Limb (tissue), 2 donors: Measurements from ENCODE around the gene DIAPH2.
A peak's percentile ranks its signal among the peaks of the same experiment; 100 is the strongest.

Experiments
- DNase-seq, 2 donors: peaks; one replicate each; pipeline ENCODE4 v3.0.0-alpha.2; 2016; ENCODE audit errors: extremely low spot score in 2 of 2

DIAPH2 gene

DNA sequence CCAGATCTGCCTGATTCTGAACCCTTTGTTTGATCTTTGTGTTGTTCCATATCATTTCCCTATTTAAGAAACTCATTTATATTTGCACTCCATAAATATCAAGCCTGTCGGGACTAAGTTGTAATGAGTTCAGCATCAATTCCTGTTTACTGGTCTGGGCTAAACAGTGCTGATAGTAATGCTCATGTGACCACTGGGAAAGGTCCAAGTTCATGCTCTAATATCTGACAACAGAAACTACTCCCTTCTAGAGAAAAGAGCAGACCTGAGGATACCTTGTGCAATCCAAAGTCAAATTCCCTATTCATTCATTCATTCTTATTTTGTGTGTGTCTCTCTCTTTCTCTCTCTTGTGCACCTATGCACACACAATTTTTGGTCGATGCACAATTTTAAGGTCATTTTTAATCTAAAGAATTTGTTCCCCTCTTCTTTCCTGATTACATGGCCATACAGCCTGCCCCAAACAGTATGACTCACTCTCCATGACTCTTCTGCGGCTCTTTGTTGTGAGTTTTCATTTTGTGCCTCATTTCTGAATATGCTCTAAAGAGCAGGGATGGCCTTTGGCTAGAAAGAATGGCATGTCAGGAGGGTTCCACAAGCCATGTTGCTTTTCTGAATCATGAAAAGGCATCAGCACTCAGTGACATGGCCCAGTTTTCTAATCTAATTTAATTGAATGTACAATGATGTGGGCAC, 863.4 kb downstream of the DIAPH2 start:
- DNase-seq, result no peak

DNA sequence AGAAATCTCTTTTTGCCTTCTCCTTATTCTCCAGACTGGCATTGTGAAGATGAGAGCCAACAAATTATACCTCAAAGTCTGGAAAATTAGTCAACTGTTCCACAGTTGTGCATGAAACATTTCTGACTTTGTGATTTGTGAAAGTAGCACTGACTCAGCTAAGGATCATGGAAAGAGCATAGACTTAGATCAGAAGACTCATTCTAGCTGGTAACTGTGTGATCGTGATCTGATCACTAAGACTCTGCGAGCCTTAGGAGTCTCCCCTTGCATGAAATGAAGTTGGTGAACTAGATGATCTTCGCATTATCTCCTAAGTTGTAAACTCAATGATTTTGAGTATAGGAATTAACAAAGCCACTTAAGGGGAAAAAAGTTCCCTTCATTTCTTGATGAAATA, 867.2 kb downstream of the DIAPH2 start:
- no peak for DNase-seq

DNA sequence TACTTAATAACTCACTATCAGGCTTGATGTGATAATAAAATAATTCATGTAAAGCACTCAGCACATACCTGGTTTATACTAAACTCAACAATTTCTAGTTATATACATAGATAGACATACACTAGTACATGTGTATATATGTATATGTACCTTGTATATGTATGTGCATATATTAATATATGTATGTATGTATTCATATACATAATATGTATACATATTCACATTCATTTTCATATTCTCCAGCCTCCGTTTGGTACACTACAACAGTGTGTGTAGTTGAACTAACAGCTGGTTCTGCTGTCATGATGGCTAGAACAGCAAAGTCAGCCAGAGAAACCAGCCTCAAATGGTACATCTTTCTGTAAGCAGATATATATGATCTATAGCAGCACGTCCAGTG, 869.2 kb downstream of the DIAPH2 start:
- no peak for DNase-seq

DNA sequence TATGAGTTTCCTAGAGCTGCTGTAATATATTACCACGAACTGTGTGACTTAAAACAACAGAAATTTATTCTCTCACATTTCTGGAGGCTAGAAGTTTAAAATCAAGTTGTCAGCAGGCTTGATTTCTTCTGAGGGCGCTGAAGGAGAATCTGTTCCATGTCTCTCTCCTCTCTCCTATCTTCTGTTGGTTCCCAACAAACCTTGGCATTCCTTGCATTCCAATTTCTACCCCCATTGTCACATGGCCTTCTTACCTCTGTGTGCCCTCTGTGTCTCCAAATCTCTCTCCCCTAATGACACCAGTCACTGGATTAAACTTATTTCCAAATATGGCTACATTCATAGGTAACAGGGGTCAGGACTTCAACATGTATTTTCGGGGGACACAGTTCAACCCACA, 871.7 kb downstream of the DIAPH2 start:
- no peak for DNase-seq

DNA sequence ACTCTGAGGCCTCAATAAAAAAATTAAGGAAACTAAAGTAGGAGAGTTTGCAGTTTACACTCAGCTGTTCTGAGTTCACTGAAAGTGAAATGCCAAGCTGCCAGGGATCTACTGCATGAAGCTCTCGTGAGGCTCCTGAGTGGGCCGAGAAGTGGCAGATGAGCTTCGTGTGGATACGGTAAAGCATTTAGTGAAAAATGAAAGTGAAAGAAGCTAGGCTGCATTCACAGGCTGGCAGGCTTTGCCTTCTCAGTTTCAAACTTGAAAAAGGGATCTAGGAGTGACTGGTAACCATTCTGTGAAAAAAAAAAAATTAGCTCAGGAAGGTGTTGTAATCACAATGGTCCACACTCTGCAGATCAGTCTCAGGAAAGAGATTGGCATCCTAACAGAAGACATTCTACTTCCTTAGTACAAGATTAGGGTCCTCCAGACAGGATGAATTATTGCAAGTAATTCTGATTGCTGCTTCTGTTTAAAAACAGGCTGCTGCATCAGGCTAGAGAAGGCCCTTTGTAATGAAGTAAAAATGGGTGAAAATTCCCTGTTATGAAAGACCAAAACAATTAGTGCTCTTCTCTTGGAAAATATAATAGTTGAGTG, 879.0 kb downstream of the DIAPH2 start:
- no peak for DNase-seq

DNA sequence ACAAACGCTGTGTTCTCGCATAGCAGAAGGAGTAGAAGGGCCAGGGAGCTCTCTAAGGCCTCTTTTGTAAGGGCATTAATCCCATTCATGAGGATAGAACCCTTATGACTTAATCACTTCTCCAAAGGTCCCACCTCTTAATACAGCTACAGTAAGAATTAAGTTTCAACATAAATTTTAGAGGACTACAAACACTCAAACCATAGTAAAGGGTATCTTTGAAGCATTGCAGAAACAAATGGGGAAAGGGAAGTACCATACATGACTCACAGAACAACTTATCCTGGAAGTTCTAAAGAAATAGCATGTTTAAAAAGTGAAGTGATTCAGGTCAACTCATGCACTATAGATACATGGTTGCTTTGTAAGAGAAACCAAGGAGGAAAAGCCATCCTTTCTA, 879.9 kb downstream of the DIAPH2 start:
- no peak for DNase-seq

DNA sequence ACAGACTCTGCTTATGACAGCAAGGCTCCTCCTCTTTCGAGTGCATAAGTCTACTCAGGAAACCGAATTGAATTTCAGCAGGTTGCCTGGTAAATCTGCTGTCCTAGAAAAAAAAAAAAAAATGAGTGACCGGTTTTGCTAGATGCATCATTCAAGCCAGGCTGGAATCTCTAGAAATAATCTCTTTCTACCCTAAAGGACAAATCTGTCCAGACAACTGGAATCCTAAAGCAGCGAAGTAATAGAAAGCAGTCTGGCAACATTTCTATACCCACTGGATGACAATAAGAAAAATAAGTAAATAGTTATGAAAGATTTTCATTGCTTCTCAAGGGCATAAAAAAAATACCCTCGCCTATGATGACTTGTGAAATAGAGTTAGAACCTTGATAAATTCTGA, 902.5 kb downstream of the DIAPH2 start:
- no peak for DNase-seq

DNA sequence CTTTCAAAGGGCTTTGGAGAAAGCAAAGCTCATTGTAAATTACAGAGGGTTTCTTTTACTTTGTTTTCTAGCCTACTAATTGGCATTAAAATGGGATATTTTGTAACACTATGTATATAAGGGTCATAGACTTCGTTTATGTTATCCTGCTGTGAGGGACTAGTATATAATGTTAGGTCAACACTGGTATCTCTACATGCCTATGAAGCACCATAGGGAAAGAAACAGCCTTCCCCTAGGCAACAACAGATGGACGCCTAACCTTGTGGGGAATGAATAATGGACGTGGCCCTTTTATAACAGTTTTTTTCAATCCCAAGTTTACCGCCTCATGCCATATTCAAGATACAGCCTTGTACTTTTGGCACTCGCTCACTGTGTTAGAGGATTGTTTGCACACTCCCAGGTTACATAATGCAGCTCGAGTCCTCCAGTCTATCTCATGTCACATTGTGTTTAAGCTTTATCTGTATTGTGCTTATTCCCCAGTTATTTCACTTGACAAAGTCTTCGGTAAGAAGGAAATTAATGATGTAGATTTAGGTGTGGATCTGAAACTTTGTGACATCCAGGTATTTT, 910.1 kb downstream of the DIAPH2 start:
- DNase-seq, result no peak

DNA sequence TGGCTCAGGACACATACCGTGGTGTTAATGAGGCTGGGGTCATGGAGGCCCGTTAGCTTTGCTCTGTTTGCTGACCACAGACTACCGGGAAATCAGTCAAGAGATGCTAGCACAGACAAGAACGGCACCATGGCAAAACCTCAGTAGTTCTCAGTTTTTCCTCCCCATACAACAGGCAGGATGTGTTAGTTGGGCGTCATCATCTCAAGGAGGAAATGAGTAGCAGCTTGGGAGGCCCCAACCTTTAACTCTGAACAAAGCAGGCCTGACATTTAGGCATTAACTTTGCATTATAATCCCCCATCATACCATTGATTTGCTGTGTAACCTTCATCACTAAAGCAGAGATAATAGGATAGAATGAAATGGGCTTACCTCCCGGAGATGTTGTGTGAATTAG, 913.3 kb downstream of the DIAPH2 start:
- DNase-seq, result no peak

DNA sequence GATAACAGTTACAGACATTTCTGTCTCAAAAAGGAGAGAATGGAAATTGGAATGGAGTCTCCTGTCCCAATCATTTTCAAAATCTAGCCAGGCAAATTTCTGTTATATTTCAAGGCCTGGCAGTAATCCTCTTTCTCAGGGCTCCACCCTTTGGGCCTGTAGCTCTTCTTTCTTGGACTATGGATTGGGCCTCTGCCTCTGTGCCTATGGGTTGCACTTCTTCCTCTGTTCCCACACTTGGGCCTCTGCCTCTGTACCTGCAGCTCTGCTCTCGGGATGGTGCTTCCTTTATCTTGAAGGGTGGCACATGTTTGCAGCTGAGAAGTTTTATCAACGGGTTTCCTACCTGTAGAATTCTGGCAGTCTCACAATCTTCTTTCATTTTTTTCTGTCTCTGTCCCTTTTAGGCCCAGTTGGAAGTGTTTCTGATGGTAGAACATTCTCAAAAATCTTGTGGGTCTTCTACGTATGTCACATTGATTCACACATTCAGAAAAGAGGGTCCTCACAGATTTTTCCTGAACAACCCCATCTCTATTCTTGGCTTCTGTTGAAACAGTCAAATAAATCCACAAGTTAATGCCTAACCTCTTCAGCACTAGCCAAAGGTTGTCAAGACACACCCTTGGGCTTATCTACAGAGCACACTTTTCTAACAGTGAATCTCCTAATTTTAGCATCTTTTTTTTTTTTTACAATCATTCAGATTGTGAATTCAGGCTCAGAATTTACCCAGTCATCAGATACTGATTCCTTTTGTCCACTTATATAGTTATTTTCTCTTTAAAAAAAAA, 918.0 kb downstream of the DIAPH2 start:
- DNase-seq, result no peak

DNA sequence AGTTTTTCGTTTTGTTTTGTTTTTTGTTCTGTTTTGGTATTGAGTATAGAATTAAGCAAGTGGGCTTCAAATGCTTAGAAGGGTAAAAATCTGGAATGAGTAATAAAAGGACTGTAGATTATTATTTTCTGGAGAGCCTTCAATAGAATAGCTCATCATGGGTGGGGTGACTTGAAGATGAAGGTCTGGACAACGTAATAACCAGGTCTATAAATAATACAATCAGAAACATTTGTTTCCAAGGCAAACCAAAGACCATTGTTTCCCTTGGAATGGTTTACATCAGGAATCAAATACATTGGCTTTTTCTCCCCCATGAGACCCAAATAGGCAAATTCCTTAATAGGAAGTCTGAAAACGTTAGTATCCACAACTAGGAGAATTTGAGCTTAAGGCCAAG, 920.6 kb downstream of the DIAPH2 start:
- DNase-seq, result peak in 1 of 2 donors; percentile 2

DNA sequence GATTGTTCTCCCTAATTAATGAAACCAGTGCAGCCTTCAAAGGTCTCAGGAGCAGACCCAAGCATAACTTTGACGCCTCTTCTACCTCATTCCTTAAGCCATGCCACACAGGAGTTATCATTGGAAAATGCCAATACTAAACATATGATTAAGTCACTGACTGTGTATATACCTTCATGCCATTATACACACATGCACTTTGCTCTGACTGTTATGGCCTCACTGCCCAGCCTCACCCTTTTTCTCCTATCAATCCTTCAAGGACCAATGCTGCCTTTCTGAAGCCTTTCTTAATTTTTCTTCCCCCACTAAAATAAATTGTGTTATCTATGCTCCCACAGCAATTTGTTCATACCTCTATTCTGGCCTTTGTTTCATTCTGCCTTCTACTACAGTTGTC, 924.7 kb downstream of the DIAPH2 start:
- no peak for DNase-seq

DNA sequence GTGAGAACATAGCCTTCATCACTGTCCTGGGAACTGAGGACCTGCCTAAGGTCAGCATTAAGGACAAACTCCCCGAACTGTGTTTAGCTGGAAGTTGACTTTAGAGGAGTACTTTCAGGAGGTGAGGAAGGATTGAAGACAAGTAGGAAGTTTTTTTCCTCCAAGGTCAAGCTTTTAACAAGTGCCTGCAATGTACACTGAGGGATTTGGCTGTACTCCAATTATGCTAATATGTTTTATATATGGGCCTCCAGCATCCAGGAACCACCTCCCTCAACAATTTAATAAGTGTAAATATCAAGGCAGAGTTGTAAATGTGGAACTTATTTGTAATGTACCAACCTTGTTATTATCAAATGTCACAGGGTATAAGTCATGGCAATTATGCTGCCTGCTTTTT, 925.3 kb downstream of the DIAPH2 start:
- DNase-seq, result no peak

DNA sequence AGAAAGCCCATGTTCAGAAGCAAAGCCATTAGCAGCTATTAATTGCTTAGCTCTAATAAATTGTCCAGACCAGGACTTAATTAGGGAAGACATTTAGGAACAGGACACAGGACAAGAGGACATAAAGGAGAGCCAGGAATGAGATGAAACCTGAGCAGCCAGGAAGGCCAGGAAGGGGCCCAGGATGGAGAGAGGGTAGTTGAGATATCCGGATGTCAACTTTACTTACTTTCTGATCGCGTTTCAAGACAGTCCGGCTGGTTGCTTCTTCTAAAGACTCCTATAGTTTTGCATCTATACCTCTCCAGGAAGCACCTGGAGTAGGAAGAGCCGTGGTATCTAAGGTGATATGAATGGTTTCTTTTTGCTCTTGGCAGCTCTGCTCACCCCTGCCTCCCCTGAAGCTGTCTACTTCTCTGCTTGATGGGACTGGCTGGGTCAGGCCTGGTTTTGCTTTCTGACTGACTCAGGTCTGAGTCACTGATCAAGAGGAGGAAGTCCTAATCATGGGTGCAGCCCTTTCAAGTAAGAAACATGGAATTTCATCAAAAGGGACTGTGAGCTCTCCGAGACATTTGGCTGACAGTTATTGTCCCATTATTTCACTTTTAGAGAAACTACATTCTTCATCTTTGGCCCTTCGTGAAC, 932.4 kb downstream of the DIAPH2 start:
- DNase-seq, result no peak

DNA sequence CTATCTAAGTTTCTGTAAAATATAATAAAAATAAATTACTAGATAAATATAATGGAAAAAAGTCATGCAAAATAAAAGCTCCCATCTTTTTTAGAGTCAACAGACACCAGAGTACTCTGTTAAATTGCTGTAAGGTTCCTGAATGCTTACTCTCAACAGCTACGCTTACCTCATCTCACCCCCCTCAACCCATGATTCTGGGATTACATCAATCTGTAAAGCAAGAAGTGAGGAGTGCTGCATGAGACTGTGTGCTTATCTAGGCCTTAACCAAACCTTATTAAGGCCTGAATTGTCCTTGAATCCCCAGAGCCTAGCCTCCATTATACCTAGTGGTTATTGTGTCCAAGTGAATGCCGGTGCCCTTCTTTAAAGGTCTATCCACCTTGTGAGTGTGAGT, 934.9 kb downstream of the DIAPH2 start:
- DNase-seq, result no peak

DNA sequence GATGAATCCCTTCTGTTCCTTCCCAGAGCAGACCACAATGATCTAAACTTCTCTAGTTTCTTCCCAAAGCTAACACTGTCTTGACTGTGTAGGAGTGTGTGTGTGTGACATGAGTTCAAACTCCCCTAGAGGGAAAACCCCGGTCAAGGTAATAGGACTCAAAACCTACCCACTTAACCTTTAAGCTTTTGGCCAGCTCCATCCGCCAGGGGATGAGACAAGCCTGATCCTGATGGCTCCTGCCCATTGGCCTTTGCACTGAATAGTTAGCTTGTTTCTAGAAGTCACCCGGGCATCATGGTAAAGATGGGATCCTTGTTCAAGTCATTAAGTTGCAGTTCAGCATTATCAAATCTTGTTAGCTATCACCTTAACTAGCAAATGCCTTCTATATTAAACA, 937.5 kb downstream of the DIAPH2 start:
- no peak for DNase-seq

DNA sequence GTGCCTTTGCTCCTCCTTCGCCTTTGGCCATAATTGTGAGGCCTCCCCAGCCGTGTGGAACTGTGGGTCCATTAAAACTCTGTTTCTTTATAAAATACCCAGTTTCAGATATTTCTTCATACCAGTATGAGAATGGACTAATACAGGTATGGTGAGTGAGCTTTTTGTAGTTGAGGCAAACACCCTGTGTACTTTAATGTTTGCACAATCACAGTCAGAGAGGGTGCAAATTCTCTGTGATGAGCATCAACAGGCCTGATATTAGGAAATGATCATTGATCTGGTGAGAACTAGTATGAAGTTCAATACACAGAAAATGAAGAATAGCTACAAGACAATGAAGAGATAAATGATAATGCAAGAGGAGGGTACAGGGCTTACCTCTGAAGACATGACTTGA, 943.7 kb downstream of the DIAPH2 start:
- DNase-seq, result no peak

DNA sequence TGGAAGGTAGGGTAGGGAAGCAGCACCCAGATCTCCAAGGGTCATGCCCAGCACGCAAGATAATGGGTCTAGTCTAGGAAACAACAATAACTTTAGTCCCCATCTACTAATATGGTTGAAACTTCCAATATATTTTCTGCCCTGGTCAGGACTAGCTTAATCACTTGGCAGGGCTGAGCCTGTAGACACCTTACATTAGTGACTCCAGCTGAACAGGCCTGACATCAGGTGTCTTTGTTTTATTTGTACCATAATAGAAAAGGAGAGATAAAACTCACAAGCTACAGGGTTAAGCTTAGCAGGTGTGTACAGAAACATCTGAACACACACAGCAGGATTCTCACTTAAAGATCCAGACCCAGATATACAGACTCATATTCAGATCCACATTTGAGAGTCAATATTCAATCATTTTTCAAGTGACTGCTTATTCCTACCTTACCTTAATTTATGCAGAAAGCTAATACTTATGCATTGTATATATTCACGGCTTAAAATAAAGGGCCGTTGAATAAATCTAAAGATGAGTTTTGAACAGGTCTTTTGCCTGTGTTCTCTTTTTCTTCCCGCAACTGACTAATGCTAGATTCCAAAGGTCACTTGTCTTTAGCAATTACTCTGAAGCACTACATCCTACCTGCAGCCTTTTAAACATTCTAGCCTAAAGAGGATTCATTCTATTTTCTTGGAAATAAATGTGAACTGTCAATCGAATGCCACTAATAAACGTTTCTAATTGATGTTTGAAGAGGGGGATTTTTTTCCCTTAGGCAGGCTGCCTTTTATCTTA, 944.4 kb downstream of the DIAPH2 start:
- no peak for DNase-seq

DNA sequence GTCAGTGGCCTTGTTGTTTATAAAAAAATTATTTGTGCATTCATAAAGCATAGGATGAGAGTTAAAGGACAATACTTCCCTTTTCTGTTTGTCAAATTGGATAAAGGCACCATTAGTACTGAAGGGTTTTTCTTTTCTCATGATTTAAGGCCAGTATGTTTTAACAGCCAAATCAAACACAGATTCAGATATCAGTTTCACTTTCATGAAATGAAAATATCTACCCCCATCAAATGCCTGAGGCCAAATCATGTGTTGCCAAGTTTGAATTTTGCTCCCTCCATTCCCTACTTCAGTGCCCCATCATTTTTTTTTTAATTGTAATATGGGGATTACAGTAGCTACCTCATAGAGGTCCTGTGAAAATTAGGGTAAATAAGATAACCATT, 944.9 kb downstream of the DIAPH2 start:
- no peak for DNase-seq

DNA sequence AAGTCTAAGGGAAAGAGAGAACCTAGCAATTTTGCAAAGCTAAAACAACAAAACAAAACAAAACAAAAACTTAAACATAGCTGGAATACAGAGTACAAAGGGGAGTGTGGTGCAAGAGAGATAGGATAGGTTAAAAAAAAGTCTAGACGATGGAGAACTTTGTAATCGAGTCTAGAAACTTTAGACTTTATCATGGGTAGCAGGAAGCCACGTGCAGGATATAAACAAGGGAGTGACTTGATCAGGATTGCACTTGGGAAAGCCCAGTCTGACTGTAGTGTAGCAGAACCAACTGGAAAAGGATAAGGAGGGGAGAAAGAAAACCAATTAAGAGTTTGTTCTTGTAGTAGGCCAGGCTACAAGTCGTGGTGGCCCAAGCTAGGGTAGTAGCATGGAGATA, 949.2 kb downstream of the DIAPH2 start:
- DNase-seq, result no peak

DNA sequence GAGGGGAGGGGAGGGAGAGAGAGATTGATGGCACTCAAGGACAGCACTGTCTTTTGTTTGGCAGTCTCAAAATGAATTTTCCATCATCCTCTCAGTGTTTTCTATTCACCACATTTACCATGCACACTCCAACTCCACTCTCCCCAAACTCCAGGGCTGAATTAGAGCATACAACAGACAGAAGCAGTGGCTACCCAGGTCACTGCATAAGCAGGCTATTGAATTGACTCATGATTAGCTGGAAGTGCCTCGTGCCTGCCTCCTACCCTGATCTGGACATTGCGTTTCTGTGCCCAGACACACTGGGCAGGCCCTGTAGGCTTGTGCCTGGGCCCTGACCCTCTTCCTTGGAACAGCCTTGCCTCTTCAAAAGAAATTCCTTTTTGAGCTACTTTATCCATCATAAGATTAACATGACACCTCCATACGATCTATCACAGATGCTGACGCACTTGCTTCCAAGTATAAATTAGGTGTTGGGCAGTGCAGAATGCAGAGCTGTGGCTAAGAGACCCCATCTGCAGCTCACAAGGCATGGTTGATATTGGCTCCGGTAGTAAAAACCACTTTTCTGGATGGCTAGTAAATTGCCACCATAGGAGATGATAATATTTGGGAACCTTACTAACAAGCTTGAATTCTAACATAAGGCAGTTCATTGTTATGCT, 952.0 kb downstream of the DIAPH2 start:
- DNase-seq, result no peak
